HepG2 (cell line): ENCODE results near the gene DDAH1. TPM values are rescaled to one million over a fixed set of nuclear protein-coding genes. Genes with fewer than 3 reads are reported as not detected.

Experiments used
- ATAC-seq: fragments of 200-7000 bp; cut with Tn5 transposase; 3 replicates; pipeline ENCODE4 v1.9.1; 2020; ENCODE audit warnings: mild to moderate bottlenecking, moderate library complexity
- BruUV-seq: library from RNA; stranded (reverse); fragments of 400-500 nt; replicated peaks from 2 replicates; lab custom pipeline; 2021; lab: Mats Ljungman, UMichigan
- CTCF ChIA-PET: fragments of 300-600 bp; formaldehyde crosslinking; extraction: SDS; loops from one replicate; lab custom pipeline; 2021; ENCODE audit warnings: low total read pairs, inconsistent platforms, low intra/inter-chr PET ratio; lab: Yijun Ruan, JAX
- POLR2A ChIA-PET: fragments of 350-600 bp; sonication (Branson Sonifier 250); formaldehyde crosslinking; loops from one replicate; lab custom pipeline; 2020; ENCODE audit warnings: antibody characterized with exemption, inconsistent platforms; lab: Yijun Ruan, JAX
- DNase-seq: peaks from one replicate; pipeline ENCODE4 v3.0.0-alpha.2; 2015; ENCODE audit warnings: low spot score
- FAIRE-seq: peaks from 3 replicates; lab custom pipeline; 2011; peaks lifted over from hg19 to GRCh38; lab: Jason Lieb, UNC
- H2AFZ ChIP-seq: one replicate; pipeline ENCODE4 v1.6.1; 2011; ENCODE audit warnings: low read length, inconsistent platforms
- H3K27ac ChIP-seq: fragments of 300-600 bp; 3 replicates; pipeline ENCODE4 v1.8.0; 2011; ENCODE audit warnings: mixed run types, mild to moderate bottlenecking, mixed read lengths, low read length, inconsistent platforms; ENCODE audit not compliant: insufficient read depth; ENCODE audit errors: extremely low read length
- H3K27me3 ChIP-seq, 2 experiments: fragments of 200-600 bp in 1 of 2; 2 replicates in 1 of 2; 3 replicates in 1 of 2; pipeline versions ENCODE4 v1.6.0 to v1.8.0; 2011; ENCODE audit warnings: low read length in 2 of 2, mild to moderate bottlenecking in 2 of 2, moderate library complexity in 2 of 2, inconsistent platforms in 1 of 2; ENCODE audit not compliant: insufficient read depth in 2 of 2, control insufficient read depth in 1 of 2
- H3K36me3 ChIP-seq, 2 experiments: fragments of 200-600 bp in 1 of 2; replicated peaks in 1 of 2; 2 replicates in 1 of 2; 3 replicates in 1 of 2; pipeline versions ENCODE4 v1.5.1 to v1.8.0; 2011; ENCODE audit warnings: low read length in 2 of 2, inconsistent platforms in 1 of 2; ENCODE audit not compliant: insufficient read depth in 2 of 2, control insufficient read depth in 1 of 2
- H3K4me1 ChIP-seq: 2 replicates; pipeline ENCODE4 v1.5.1; 2012; ENCODE audit warnings: low read length, inconsistent platforms; ENCODE audit not compliant: insufficient read depth
- H3K4me2 ChIP-seq: 2 replicates; pipeline ENCODE4 v1.6.0; 2011; ENCODE audit warnings: low read depth, low read length, inconsistent platforms
- H3K4me3 ChIP-seq, 3 experiments: fragments of 200-600 bp in 1 of 3; sonication (generic), shearing (Covaris generic) in 1 of 3; replicated peaks in 1 of 3; 2 replicates each; pipeline ENCODE4 v1.5.1; 2011 to 2016; ENCODE audit warnings: low read length in 3 of 3, inconsistent platforms in 2 of 3, low read depth in 2 of 3, mild to moderate bottlenecking in 2 of 3, control low read depth in 1 of 3, mixed read lengths in 1 of 3; ENCODE audit not compliant: insufficient read depth in 1 of 3
- H3K79me2 ChIP-seq: one replicate; pipeline ENCODE4 v1.6.1; 2011; ENCODE audit warnings: low read length, inconsistent platforms; ENCODE audit not compliant: insufficient read depth
- H3K9ac ChIP-seq: 2 replicates; pipeline ENCODE4 v1.6.0; 2011; ENCODE audit warnings: mild to moderate bottlenecking, low read depth, low read length, inconsistent platforms; ENCODE audit not compliant: insufficient read depth
- H3K9me3 ChIP-seq: 2 replicates; pipeline ENCODE4 v1.5.1; 2012; ENCODE audit warnings: mild to moderate bottlenecking, low read length
- H4K20me1 ChIP-seq: 2 replicates; pipeline ENCODE4 v1.6.0; 2011; ENCODE audit warnings: inconsistent platforms, mild to moderate bottlenecking, low read length, moderate library complexity; ENCODE audit not compliant: insufficient read depth
- ATF1 ChIP-seq: IDR thresholded peaks from 2 replicates; pipeline ENCODE4 v1.6.1; 2016; ENCODE audit warnings: mild to moderate bottlenecking, control low read depth
- CC2D1A ChIP-seq: sonication (generic); formaldehyde crosslinking; IDR thresholded peaks from 2 replicates; pipeline ENCODE4 v1.8.1; 2023; ENCODE audit warnings: mild to moderate bottlenecking, missing genetic modification reagents
- CTCF ChIP-seq: sonication (generic); formaldehyde crosslinking; IDR thresholded peaks from 2 replicates; pipeline ENCODE4 v1.5.0; 2020; ENCODE audit warnings: mild to moderate bottlenecking, missing genetic modification reagents, moderate library complexity
- DBP ChIP-seq: sonication (generic); formaldehyde crosslinking; IDR thresholded peaks from 2 replicates; pipeline ENCODE4 v1.4.0; 2020; ENCODE audit warnings: missing genetic modification reagents; ENCODE audit errors: not compliant biosample characterization
- HDAC6 ChIP-seq: fragments of 200-600 bp; sonication (generic); IDR thresholded peaks from 2 replicates; pipeline ENCODE4 v1.7.0; 2017; ENCODE audit warnings: mild to moderate bottlenecking, antibody characterized with exemption, low read length, low read depth
- MEIS1 ChIP-seq: sonication (generic); formaldehyde crosslinking; IDR thresholded peaks from 2 replicates; pipeline ENCODE4 v1.9.0; 2021; ENCODE audit warnings: mild to moderate bottlenecking, missing genetic modification reagents, moderate library complexity, borderline replicate concordance
- TOE1 ChIP-seq: sonication (generic); formaldehyde crosslinking; IDR thresholded peaks from 2 replicates; pipeline ENCODE4 v1.4.0; 2020; ENCODE audit warnings: mild to moderate bottlenecking, missing genetic modification reagents
- XBP1 ChIP-seq: sonication (generic); formaldehyde crosslinking; IDR thresholded peaks from 2 replicates; pipeline ENCODE4 v1.5.0; 2020; ENCODE audit warnings: missing genetic modification reagents
- ZC3H4 ChIP-seq: sonication (generic); formaldehyde crosslinking; IDR thresholded peaks from 2 replicates; pipeline ENCODE4 v1.4.0; 2020; ENCODE audit warnings: missing genetic modification reagents, borderline replicate concordance
- ZNF552 ChIP-seq: sonication (generic); formaldehyde crosslinking; IDR thresholded peaks from 2 replicates; pipeline ENCODE4 v1.9.0; 2022; ENCODE audit warnings: missing genetic modification reagents, mild to moderate bottlenecking, borderline replicate concordance
- ZNF670 ChIP-seq: sonication (generic); formaldehyde crosslinking; IDR thresholded peaks from 2 replicates; pipeline ENCODE4 v1.8.0; 2022; ENCODE audit warnings: mild to moderate bottlenecking, missing genetic modification reagents, borderline replicate concordance
- ZNF737 ChIP-seq: sonication (generic); formaldehyde crosslinking; IDR thresholded peaks from 2 replicates; pipeline ENCODE4 v1.5.0; 2020; ENCODE audit warnings: missing genetic modification reagents, mild to moderate bottlenecking, borderline replicate concordance
- ZNF75D ChIP-seq: sonication (generic); formaldehyde crosslinking; IDR thresholded peaks from 2 replicates; pipeline ENCODE4 v1.8.1; 2023; ENCODE audit warnings: missing genetic modification reagents, mild to moderate bottlenecking, borderline replicate concordance
- WGBS: methylation state at CpG from one replicate; pipeline ENCODE4 v1.1.6; 2017; ENCODE audit warnings: low lambda C conversion rate; 5-methylcytosine and 5-hydroxymethylcytosine counted together
- in situ Hi-C: cut with HindIII; loops from 2 replicates; pipeline ENCODE4 v1.10.0; 2017; ENCODE audit warnings: low pct_unique_long_range_greater_than_20kb; ENCODE audit not compliant: extremely low pct_ligation_motif_present
- intact Hi-C: fragments of 100-400 bp; cut with micrococcal nuclease; formaldehyde crosslinking; loops from one replicate; pipeline ENCODE4 v1.10.0; 2022; ENCODE audit not compliant: unreplicated experiment
- polyA plus RNA-seq, 8 experiments: library from polyadenylated mRNA; depleted of rRNA in 3 of 8; stranded (reverse) in 7 of 8; unstranded in 1 of 8; fragments of >200 nt; fragmentation: Illumina TruSeq in 4 of 8; extraction: Trizol in 4 of 8; gene quantifications; 2 replicates each; pipeline versions ENCODE4 v1.2.1 to v1.2.3, GENCODE V29; 2011 to 2016; ENCODE audit warnings: low read depth in 4 of 8, missing spikeins in 1 of 8, mixed read lengths in 1 of 8; ENCODE audit not compliant: insufficient read depth in 1 of 8
- total RNA-seq, 5 experiments: library from RNA; depleted of rRNA; stranded (reverse); fragments of >200 nt; fragmentation: Illumina TruSeq; extraction: Trizol; gene quantifications; 2 replicates each; pipeline ENCODE4 v1.2.3, GENCODE V29; 2016; ENCODE audit warnings: low read depth in 1 of 5

DDAH1 gene
- total and polyA plus RNA-seq, 2 of the 13 experiments (the other 11 are each of a cell fraction or from before 2014, with no cell fraction given): 39.7 to 64.4 TPM

GRCh38 chr1:85417017-85417416 lies 47.9 kb downstream of the DDAH1 start:
- peaks cover 12% of the 10 kb centered on the region for H3K9me3 ChIP-seq
- H3K4me2 ChIP-seq: no peak overlapping the region
- FAIRE-seq (no peak), ATAC-seq (peak; percentile 69), DNase-seq (no peak)
- POLR2A ChIA-PET: no interaction called here
- H4K20me1 ChIP-seq: no peaks in the 10 kb centered on the region
- H3K27me3 ChIP-seq: no peaks in the 10 kb centered on the region
- no TSS peak for BruUV-seq
- no peak overlapping the region for H3K27ac ChIP-seq
- H3K4me1 ChIP-seq: no peaks in the 10 kb centered on the region
- H3K4me3 ChIP-seq: no peak overlapping the region
- in situ Hi-C loops: no loop called here
- H2AFZ ChIP-seq: no peak overlapping the region
- peaks cover 41% of the 10 kb centered on the region for H3K79me2 ChIP-seq
- 56% methylated on average over 1 of the region's 5 CpGs for WGBS
- CTCF ChIA-PET: no interaction called here
- H3K36me3 ChIP-seq: no peaks in the 10 kb centered on the region; a peak in 2 of 5 replicates
- TF ChIP-seq DBP (no peak), CTCF (CRISPR knock-in tag) (0 out of 2 replicates have a peak, but pooled peaks have one; percentile 12)
- intact Hi-C loops: loop anchor here (10.0 kb wide), 1 partner anchor 48 kb away; the partner anchor contains the start of gene DDAH1
- no peak overlapping the region for H3K9ac ChIP-seq

GRCh38 chr1:85413169-85413568 lies 51.8 kb downstream of the DDAH1 start:
- Histone ChIP-seq H3K4me1 (peaks cover 7% of the 10 kb centered on the region), H3K27me3 (no peaks in the 10 kb centered on the region), H3K79me2 (peaks cover 44% of the 10 kb centered on the region), H3K9ac (no peak overlapping the region), H2AFZ (no peak overlapping the region), H3K4me2 (no peak overlapping the region), H3K36me3 (no peaks in the 10 kb centered on the region; a peak in 1 of 5 replicates), H3K27ac (no peak overlapping the region), H3K4me3 (no peak overlapping the region), H4K20me1 (no peaks in the 10 kb centered on the region; the same call in 1 of the 2 replicates), H3K9me3 (no peaks in the 10 kb centered on the region)
- BruUV-seq: no TSS peak
- WGBS: 92% methylated on average over 1 of the region's 1 CpG
- FAIRE-seq (no peak), DNase-seq (no peak), ATAC-seq (no peak)
- POLR2A ChIA-PET: no interaction called here
- intact Hi-C loops (loop anchor here (10.0 kb wide), 1 partner anchor 52 kb away; the partner anchor contains the start of gene DDAH1), in situ Hi-C loops (no loop called here)
- CTCF ChIA-PET: no interaction called here
- TF ChIP-seq ATF1 (CRISPR knock-in tag) (no peak), XBP1 (CRISPR knock-in tag) (no peak), MEIS1 (no peak), ZNF737 (CRISPR knock-in tag) (no peak), TOE1 (no peak), HDAC6 (no peak), CC2D1A (CRISPR knock-in tag) (no peak), ZC3H4 (no peak), ZNF75D (CRISPR knock-in tag) (no peak), CTCF (CRISPR knock-in tag) (no peak), ZNF552 (CRISPR knock-in tag) (no peak), ZNF670 (CRISPR knock-in tag) (no peak)
